Large intestine (tissue), 3 donors: ENCODE results near the gene SSTR4. TPM values are rescaled to one million over a fixed set of nuclear protein-coding genes. Genes with fewer than 3 reads are reported as not detected.

Source experiments
- DNase-seq, 2 donors: peaks; one replicate each; pipeline versions ENCODE4 v3.0.0 to v3.0.0-alpha.2; 2013
- H3K27ac ChIP-seq: one replicate; pipeline ENCODE4 v1.5.1; 2013; ENCODE audit warnings: low read length
- H3K27me3 ChIP-seq: 2 replicates; pipeline ENCODE4 v1.6.1; 2013; ENCODE audit warnings: low read length; ENCODE audit not compliant: control insufficient read depth, insufficient read depth
- H3K36me3 ChIP-seq: 2 replicates; pipeline ENCODE4 v1.6.1; 2013; ENCODE audit warnings: low read length; ENCODE audit not compliant: control insufficient read depth, insufficient read depth
- H3K4me1 ChIP-seq: one replicate; pipeline ENCODE4 v1.6.1; 2013; ENCODE audit warnings: low read length; ENCODE audit not compliant: control insufficient read depth, insufficient read depth
- H3K4me3 ChIP-seq: one replicate; pipeline ENCODE4 v1.5.1; 2013; ENCODE audit warnings: low read length
- H3K9me3 ChIP-seq: one replicate; pipeline ENCODE4 v1.6.1; 2013; ENCODE audit warnings: mild to moderate bottlenecking, low read depth, low read length, moderate library complexity; ENCODE audit not compliant: control insufficient read depth
- WGBS: methylation state at CpG from one replicate; pipeline ENCODE4 v1.1.5; 2013; ENCODE audit warnings: low lambda C conversion rate; ENCODE audit not compliant: insufficient coverage; 5-methylcytosine and 5-hydroxymethylcytosine counted together
- polyA plus RNA-seq: library from polyadenylated mRNA; unstranded; fragments of 120-200 nt; gene quantifications from one replicate; pipeline ENCODE4 v1.2.1, GENCODE V29; 2013

Gene SSTR4
- polyA plus RNA-seq, 1 donor: not detected

DNA sequence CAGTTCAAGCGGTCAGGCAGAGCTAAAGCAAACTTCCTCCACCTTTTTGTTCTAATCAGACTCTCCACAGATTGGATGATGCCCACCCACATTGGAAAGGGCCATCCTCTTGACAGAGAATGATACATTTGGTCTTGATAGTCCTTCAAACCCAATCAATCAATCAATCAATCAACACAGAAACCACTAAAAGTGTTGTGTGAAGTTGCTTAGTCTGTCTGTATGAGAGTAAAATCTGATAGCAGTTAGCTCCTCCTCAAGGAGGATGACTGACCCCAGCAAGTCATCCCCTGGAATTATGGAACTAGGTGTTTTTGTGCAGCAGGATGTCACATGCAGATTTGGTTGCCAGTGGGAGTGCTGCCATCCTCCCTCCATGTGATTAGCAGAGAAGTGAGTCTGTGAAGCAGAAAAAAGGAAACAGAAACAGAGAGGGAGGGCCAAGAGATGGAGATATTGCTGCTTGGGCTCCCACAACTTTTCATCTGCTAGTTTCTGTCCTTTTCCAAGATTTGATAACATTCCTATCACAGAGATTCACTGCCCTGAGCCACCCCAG is 32.0 kb upstream of the SSTR4 start:
- WGBS: no CpG with 5 or more reads among the region's 1 CpG
- H3K36me3 ChIP-seq: no peaks in the 10 kb centered on the region
- no peak overlapping the region for H3K4me3 ChIP-seq
- no peak overlapping the region for H3K27ac ChIP-seq
- H3K4me1 ChIP-seq: no peaks in the 10 kb centered on the region
- no peak for DNase-seq
- H3K27me3 ChIP-seq: no peaks in the 10 kb centered on the region
- no peaks in the 10 kb centered on the region for H3K9me3 ChIP-seq

DNA sequence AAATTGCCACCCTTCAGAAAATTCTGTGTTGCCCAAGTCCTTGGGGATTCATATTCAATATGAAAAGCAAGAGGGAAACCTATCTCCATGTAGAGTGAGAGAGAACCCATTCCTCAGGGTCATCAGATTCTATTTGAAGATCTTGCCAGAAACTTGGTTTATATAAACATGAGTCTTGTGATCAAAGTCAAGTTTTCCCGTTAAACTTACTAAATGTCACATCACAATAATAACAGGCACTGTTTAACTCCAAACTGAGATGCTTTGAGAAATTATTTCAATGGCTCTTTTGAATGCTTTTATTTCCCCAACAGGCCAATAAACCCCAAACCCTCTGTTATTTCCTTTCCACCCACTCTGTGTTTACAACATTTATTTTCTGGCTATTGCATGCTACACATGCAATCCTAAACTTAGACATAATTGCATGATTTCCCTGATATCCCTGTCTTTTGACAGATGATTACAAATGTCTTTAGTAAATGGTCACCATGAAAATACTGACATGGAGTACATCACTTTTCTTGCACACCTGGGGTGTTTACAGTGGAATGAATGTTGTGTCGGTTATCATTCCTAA is 31.1 kb upstream of the SSTR4 start:
- WGBS: 86% methylated on average over 1 of the region's 2 CpGs
- Histone ChIP-seq H3K36me3 (no peaks in the 10 kb centered on the region), H3K27ac (no peak overlapping the region), H3K4me3 (no peak overlapping the region), H3K9me3 (no peaks in the 10 kb centered on the region), H3K27me3 (no peaks in the 10 kb centered on the region), H3K4me1 (no peaks in the 10 kb centered on the region)
- DNase-seq: no peak

DNA sequence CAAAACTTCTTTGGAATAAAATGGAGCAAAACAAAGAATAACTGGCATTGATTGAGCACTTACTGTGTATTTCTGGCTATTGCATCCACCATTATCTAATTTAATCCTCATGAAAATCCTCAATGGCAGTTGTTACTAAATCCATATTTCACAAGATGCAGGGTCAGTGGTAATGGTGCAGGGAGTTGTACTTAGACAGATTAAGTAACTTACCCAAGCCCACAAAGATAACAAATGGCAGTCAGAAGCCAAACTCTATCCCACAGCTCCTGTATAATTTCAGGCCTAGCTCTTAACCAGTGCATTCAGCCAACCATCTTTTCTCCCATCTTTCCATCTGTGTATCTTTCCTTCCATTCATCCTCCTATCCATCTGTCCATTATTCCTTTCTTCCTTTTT is 29.3 kb upstream of the SSTR4 start:
- H3K36me3 ChIP-seq: no peaks in the 10 kb centered on the region
- H3K4me1 ChIP-seq: no peaks in the 10 kb centered on the region
- H3K27ac ChIP-seq: no peak overlapping the region
- no peak for DNase-seq
- H3K27me3 ChIP-seq: no peaks in the 10 kb centered on the region
- H3K9me3 ChIP-seq: no peaks in the 10 kb centered on the region
- no peak overlapping the region for H3K4me3 ChIP-seq

GRCh38 chr20:23007462-23007861 is 27.6 kb upstream of the SSTR4 start:
- no CpG with 5 or more reads among the region's 3 CpGs for WGBS
- Histone ChIP-seq H3K36me3 (no peaks in the 10 kb centered on the region), H3K27ac (no peak overlapping the region), H3K9me3 (no peaks in the 10 kb centered on the region), H3K4me1 (no peaks in the 10 kb centered on the region), H3K4me3 (no peak overlapping the region), H3K27me3 (no peaks in the 10 kb centered on the region)
- DNase-seq: no peak

- no CpG with 5 or more reads among the region's 9 CpGs for WGBS
- H3K9me3 ChIP-seq: no peaks in the 10 kb centered on the region
- H3K4me3 ChIP-seq: no peak overlapping the region
- H3K4me1 ChIP-seq: no peaks in the 10 kb centered on the region
- no peak for DNase-seq
- no peaks in the 10 kb centered on the region for H3K27me3 ChIP-seq
- H3K36me3 ChIP-seq: no peaks in the 10 kb centered on the region
- no peak overlapping the region for H3K27ac ChIP-seq
These were observed 27.0 kb upstream of the SSTR4 start for GRCh38 chr20:23007886-23008655.

DNA sequence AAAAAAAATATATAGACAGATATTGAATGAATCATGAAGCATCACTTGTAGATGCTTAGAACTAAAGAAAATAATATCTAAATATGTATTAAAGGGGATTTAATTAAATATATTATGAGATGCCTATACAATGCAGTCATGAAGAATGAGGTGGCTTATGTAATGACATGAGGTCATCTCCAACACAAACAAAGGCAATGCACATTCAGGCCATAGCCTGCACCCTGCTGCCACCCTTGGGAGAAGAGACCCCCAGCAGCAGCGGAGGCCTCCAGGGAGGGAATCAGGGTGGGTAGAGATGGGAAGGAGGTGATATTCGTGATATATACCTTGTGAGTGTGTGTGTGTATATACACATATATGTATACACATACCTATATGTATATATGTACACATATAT is 26.4 kb upstream of the SSTR4 start:
- Histone ChIP-seq H3K27ac (no peak overlapping the region), H3K4me3 (no peak overlapping the region), H3K36me3 (no peaks in the 10 kb centered on the region), H3K27me3 (no peaks in the 10 kb centered on the region), H3K4me1 (no peaks in the 10 kb centered on the region), H3K9me3 (no peaks in the 10 kb centered on the region)
- no CpG with 5 or more reads among the region's 2 CpGs for WGBS
- DNase-seq: no peak

DNA sequence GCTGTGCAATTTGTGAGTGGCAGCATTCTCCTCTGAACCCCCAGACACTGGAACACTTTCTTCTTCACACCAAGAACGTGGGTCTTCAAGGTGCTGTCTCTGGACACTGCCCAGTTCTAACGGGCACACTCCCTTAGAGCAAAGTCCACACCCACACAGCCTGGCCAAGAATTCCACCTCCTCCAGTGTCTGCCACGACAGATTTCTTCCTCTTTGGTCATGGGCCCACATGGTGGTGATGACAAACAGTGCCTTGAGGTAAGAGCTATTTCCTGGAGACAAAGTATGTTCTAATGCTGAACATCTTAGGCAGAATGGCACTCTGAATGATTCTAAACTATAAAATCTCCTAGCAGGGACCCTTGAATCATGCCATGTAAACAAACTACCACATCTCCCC is 25.5 kb upstream of the SSTR4 start:
- DNase-seq: no peak

GRCh38 chr20:23010096-23010495 is 25.0 kb upstream of the SSTR4 start:
- DNase-seq: no peak
- no peaks in the 10 kb centered on the region for H3K36me3 ChIP-seq
- no CpG with 5 or more reads among the region's 5 CpGs for WGBS
- no peak overlapping the region for H3K27ac ChIP-seq
- H3K4me1 ChIP-seq: no peaks in the 10 kb centered on the region
- no peaks in the 10 kb centered on the region for H3K27me3 ChIP-seq
- H3K4me3 ChIP-seq: no peak overlapping the region
- no peaks in the 10 kb centered on the region for H3K9me3 ChIP-seq

More for the DNA sequence above, 25.5 kb upstream of the SSTR4 start:
- no CpG with 5 or more reads among the region's 3 CpGs for WGBS
- no peaks in the 10 kb centered on the region for H3K9me3 ChIP-seq
- H3K4me1 ChIP-seq: no peaks in the 10 kb centered on the region
- no peak overlapping the region for H3K4me3 ChIP-seq
- no peaks in the 10 kb centered on the region for H3K36me3 ChIP-seq
- no peak overlapping the region for H3K27ac ChIP-seq
- no peaks in the 10 kb centered on the region for H3K27me3 ChIP-seq

- Histone ChIP-seq H3K27me3 (no peaks in the 10 kb centered on the region), H3K4me3 (no peak overlapping the region), H3K27ac (no peak overlapping the region), H3K36me3 (no peaks in the 10 kb centered on the region), H3K4me1 (no peaks in the 10 kb centered on the region), H3K9me3 (no peaks in the 10 kb centered on the region)
- no peak for DNase-seq
- no CpG with 5 or more reads among the region's 11 CpGs for WGBS
These were observed 23.9 kb upstream of the SSTR4 start for GRCh38 chr20:23011008-23011721.

DNA sequence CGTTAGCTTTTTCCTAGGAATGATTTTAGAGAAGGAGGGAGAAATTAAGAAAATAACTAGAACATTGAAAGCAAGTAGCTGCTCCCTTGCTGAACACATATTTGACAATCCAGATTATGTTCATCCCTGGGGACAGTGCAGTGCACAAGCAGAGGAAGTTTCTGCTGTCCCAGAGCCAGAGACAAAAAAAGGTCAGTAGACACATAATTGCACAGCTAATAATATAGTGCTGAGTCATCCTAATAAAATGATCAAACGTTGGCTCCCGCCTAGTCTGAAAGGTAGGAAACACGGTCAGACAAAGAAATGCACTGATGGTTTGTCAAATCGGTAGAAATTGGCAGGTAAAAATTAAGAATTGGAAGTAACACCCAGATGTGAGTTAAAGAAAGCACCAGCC is 21.7 kb upstream of the SSTR4 start:
- no peak for DNase-seq
- Histone ChIP-seq H3K27ac (no peak overlapping the region), H3K4me3 (no peak overlapping the region), H3K27me3 (no peaks in the 10 kb centered on the region), H3K9me3 (no peaks in the 10 kb centered on the region), H3K4me1 (no peaks in the 10 kb centered on the region), H3K36me3 (no peaks in the 10 kb centered on the region)
- WGBS: 73% methylated on average over 2 of the region's 5 CpGs
